GM12873 (cell line): ENCODE results near the gene MDM2.

Source experiments
- TF ChIP-seq, protein P1 (sequence below): IDR thresholded peaks from 2 replicates; pipeline ENCODE4 v1.5.1; 2012; ENCODE audit warnings: low read depth, mild to moderate bottlenecking, moderate library complexity, low read length, control low read depth; ENCODE audit not compliant: insufficient read depth; ENCODE audit errors: missing control alignments

MDM2 gene

GRCh38 chr12:68873316-68873715 lies 65.3 kb downstream of the MDM2 start:
- TF ChIP-seq, protein P1, sequence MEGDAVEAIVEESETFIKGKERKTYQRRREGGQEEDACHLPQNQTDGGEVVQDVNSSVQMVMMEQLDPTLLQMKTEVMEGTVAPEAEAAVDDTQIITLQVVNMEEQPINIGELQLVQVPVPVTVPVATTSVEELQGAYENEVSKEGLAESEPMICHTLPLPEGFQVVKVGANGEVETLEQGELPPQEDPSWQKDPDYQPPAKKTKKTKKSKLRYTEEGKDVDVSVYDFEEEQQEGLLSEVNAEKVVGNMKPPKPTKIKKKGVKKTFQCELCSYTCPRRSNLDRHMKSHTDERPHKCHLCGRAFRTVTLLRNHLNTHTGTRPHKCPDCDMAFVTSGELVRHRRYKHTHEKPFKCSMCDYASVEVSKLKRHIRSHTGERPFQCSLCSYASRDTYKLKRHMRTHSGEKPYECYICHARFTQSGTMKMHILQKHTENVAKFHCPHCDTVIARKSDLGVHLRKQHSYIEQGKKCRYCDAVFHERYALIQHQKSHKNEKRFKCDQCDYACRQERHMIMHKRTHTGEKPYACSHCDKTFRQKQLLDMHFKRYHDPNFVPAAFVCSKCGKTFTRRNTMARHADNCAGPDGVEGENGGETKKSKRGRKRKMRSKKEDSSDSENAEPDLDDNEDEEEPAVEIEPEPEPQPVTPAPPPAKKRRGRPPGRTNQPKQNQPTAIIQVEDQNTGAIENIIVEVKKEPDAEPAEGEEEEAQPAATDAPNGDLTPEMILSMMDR, result no peak

- TF ChIP-seq, protein P1, result no peak
These were observed 68.5 kb downstream of the MDM2 start for GRCh38 chr12:68876461-68876860.

GRCh38 chr12:68877583-68877982 lies 69.6 kb downstream of the MDM2 start:
- TF ChIP-seq, protein P1, result no peak

- TF ChIP-seq, protein P1, result no peak
These were observed 70.3 kb downstream of the MDM2 start for GRCh38 chr12:68878283-68878682.

GRCh38 chr12:68878846-68879245 lies 70.9 kb downstream of the MDM2 start:
- TF ChIP-seq, protein P1, result no peak

DNA sequence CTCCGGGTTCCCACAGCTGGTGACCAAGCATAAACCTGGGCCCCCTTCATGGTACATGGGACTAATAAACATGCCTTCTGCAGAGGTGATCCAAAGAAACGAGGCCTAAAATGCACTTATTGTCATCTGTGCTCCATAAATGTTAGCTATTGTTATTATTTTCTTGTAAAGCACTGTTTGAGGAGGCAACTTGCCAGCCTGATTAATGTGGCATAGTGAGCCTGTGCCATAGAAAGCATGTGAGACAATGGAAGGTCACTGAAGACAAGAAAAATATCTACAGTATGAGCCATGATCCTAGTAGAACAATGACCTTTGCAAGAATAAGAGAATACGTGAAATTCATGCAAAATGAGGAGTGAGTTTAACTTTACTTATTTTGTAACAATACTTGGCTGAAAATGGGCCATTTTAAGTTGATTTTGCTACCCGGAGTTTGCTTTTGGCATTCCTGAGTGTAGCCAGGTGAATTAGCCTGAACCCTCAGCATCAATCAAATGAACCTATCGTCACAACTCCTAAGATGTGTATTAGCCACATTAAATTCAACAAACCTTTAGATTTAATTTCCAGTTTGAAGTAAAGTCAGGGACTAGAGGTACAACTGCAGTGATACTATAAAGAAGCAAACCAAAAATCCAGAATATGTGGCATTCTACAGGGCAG lies 72.8 kb downstream of the MDM2 start:
- TF ChIP-seq, protein P1, result no peak

GRCh38 chr12:68882251-68882964 lies 74.4 kb downstream of the MDM2 start:
- TF ChIP-seq, protein P1, result no peak
